GM18502 (cell line): ENCODE measurements around the gene MAP3K5.
"Not testable (repeated sequence)": the region's sequence is repeated elsewhere in the genome, so short reads cannot be mapped to it uniquely, and the experiment has no call there.

Experiments used
- ATAC-seq: cut with Tn5 transposase; IDR thresholded peaks from one replicate; pipeline ENCODE4 v1.9.1; 2021; ENCODE audit warnings: mild to moderate bottlenecking; ENCODE audit not compliant: unreplicated experiment, poor library complexity

The MAP3K5 gene

GRCh38 chr6:136728976-136729515, 63.2 kb downstream of the MAP3K5 start:
- ATAC-seq, result no peak

- ATAC-seq, result no peak
Observed at GRCh38 chr6:136728033-136728939, 64.0 kb downstream of the MAP3K5 start.

GRCh38 chr6:136726837-136727557, 65.3 kb downstream of the MAP3K5 start:
- ATAC-seq, result no peak

- no peak for ATAC-seq
Observed at GRCh38 chr6:136725124-136725523, 67.2 kb downstream of the MAP3K5 start.

- no peak for ATAC-seq
Observed at GRCh38 chr6:136723780-136724179, 68.5 kb downstream of the MAP3K5 start.

GRCh38 chr6:136721467-136721866, 70.8 kb downstream of the MAP3K5 start:
- no peak for ATAC-seq

GRCh38 chr6:136720045-136720770, 72.1 kb downstream of the MAP3K5 start:
- peak; percentile 45 for ATAC-seq

GRCh38 chr6:136719280-136720044, 72.8 kb downstream of the MAP3K5 start:
- peak; percentile 51 for ATAC-seq

GRCh38 chr6:136718476-136718875, 73.8 kb downstream of the MAP3K5 start:
- ATAC-seq, result no peak

DNA sequence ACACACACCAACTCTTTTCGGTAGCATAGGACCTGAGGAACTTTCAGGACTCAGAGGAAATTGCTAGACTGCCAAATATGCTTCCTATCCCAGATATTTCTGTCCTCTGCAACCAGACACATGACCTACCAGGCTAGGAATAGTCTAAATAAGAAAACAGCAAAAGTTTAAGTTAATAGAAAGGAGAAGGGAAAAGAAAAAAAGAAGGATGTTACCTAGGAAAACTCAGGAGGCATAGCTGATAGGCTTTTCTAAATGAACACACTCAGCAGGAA, 74.6 kb downstream of the MAP3K5 start:
- peak; percentile 9 for ATAC-seq

DNA sequence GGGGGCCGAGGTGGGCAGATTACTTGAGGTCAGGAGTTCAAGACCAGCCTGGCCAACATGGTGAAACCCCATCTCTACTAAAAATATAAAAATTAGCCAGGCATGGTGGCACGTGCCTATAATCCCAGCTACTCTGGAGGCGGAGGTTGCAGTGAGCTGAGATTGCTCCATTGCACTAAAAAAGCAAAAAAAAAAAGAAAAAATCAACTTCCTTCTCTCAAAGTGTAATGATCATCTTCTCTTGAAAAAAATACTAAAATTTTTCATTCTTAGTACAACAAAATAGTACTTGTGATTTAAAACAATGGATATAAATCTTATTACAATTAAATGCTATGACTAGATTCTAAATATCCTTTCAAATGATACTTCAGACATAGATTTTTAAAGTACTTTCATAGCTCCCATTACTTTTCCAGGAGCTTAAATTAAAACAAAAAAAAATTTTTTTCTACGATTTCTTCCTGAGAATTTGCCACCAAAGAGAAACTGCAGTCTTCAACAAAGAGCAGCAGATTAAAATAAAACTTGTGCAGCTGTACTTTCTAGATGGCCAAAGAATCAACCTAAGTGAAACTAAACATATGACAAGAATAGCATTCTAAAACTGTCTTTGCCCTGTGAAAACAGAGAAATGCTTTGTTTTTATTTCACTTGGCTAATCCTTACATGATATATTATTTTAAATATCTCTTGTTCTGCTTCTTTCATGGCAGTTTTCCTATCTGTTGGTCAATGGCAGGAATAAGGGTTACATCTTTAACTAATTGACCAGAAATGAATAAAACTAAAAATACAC, 75.2 kb downstream of the MAP3K5 start:
- ATAC-seq, result peak; percentile 49

- ATAC-seq, result not testable (repeated sequence)
Observed at GRCh38 chr6:136712642-136713041, 79.6 kb downstream of the MAP3K5 start.

GRCh38 chr6:136711644-136712043, 80.6 kb downstream of the MAP3K5 start:
- ATAC-seq, result no peak

GRCh38 chr6:136710877-136711552, 81.3 kb downstream of the MAP3K5 start:
- no peak for ATAC-seq

DNA sequence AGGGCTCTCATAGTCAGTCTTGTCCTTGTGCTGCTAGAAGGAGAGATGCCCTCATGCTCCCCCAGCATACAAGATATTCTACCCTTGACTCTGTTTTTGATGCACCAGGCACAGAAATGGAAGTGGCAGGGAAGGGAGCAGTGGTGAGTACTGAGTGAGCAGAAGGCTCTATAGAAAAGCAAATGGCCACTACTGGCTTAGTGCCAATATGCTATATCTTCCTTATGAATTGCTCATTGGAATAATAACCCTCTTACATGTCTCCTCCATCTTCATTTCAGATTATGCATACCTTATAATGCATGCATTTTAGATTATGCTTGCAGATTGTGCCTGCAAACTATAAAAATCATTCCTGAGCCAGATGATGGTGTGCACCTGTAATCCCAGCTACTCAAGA, 82.8 kb downstream of the MAP3K5 start:
- no peak for ATAC-seq

- ATAC-seq, result no peak
Observed at GRCh38 chr6:136706430-136706829, 85.8 kb downstream of the MAP3K5 start.

DNA sequence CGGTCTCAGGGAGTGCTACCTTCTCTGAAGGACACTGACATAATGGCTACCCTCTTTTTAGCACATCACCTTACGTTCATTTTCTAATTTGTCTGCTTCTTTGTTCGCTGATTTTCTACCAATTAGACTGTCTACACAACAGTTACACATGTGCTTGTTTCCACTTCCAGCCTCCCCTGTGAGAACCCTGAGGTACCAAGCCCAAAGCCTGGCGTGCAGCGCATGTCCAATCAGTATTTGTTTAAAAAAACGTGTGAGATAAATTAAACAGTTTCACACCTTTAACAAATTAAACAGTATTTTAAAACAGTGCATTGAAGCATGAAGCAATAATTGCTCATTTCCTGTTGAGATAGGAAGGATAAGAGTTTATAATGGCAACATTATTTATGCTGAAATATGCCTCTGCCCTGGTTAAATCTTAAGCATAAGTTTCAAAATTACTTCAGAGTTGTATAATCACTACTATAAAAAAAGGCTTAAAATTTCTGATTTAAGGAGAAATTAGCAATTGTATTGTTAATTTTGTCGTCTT, 88.9 kb downstream of the MAP3K5 start:
- ATAC-seq, result no peak

DNA sequence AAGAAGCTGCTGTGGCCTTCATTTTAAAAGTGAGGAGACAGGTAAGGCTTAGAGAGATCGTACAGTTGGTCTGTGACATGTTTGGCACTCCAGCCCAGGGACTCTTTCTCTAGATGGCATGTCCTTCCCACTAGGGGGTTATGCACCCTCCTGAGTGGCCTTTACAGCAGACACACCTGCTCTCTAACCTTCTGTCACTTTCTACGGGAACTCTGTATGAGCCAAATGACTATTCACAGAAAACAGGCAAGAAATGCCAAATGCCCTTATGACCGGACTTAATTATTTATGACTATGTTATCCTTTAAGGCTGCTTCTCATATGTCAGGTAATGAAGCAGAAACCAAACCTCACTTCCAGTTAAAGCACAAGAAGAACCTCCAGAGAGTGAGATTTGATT, 91.2 kb downstream of the MAP3K5 start:
- ATAC-seq, result no peak
